ENCODE measurements around the gene ERBB4. TPM values are rescaled to one million over a fixed set of nuclear protein-coding genes. Genes with fewer than 3 reads are reported as not detected.

ERBB4 gene
- total RNA-seq, 1 donor from 2014 or later, result 2.2 TPM

GRCh38 chr2:212007972-212008371 is 530.6 kb downstream of the ERBB4 start:
- no peak overlapping the region for H3K4me3 ChIP-seq (ENCODE audit: low read depth, low read length)
- no peak for TF ChIP-seq CTCF (conservative IDR thresholded peaks at IDR 0.05; ENCODE audit: low read depth, low read length)
- no peak for DNase-seq (ENCODE audit: low read depth)

- TF ChIP-seq CTCF (conservative IDR thresholded peaks at IDR 0.05; ENCODE audit: low read depth, low read length), result peak; percentile 74
- DNase-seq (ENCODE audit: low read depth), result no peak
- H3K4me3 ChIP-seq (ENCODE audit: low read depth, low read length), result no peak overlapping the region
Observed at GRCh38 chr2:212005085-212005671, 533.4 kb downstream of the ERBB4 start.

- TF ChIP-seq CTCF (conservative IDR thresholded peaks at IDR 0.05; ENCODE audit: low read depth, low read length), result no peak
- DNase-seq (ENCODE audit: low read depth), result no peak
- no peak overlapping the region for H3K4me3 ChIP-seq (ENCODE audit: low read depth, low read length)
Observed at GRCh38 chr2:212001325-212001724, 537.3 kb downstream of the ERBB4 start.

- no peak for TF ChIP-seq CTCF (conservative IDR thresholded peaks at IDR 0.05; ENCODE audit: low read depth, low read length)
- DNase-seq (ENCODE audit: low read depth), result no peak
- no peak overlapping the region for H3K4me3 ChIP-seq (ENCODE audit: low read depth, low read length)
Observed at GRCh38 chr2:211996857-211997256, 541.7 kb downstream of the ERBB4 start.

GRCh38 chr2:211994806-211995205 is 543.8 kb downstream of the ERBB4 start:
- DNase-seq (ENCODE audit: low read depth), result no peak
- H3K4me3 ChIP-seq (ENCODE audit: low read depth, low read length), result no peak overlapping the region
- TF ChIP-seq CTCF (conservative IDR thresholded peaks at IDR 0.05; ENCODE audit: low read depth, low read length), result no peak

GRCh38 chr2:211990335-211990734 is 548.3 kb downstream of the ERBB4 start:
- DNase-seq (ENCODE audit: low read depth), result no peak
- no peak for TF ChIP-seq CTCF (conservative IDR thresholded peaks at IDR 0.05; ENCODE audit: low read depth, low read length)
- no peak overlapping the region for H3K4me3 ChIP-seq (ENCODE audit: low read depth, low read length)

- DNase-seq (ENCODE audit: low read depth), result no peak
- TF ChIP-seq CTCF (conservative IDR thresholded peaks at IDR 0.05; ENCODE audit: low read depth, low read length), result no peak
- no peak overlapping the region for H3K4me3 ChIP-seq (ENCODE audit: low read depth, low read length)
Observed at GRCh38 chr2:211986313-211986712, 552.3 kb downstream of the ERBB4 start.
